Measurements from ENCODE around the gene RAB11FIP3. TPM values are rescaled to one million over a fixed set of nuclear protein-coding genes. Genes with fewer than 3 reads are reported as not detected.

The RAB11FIP3 gene
- total and polyA plus RNA-seq, 10 of the 15 experiments (the other 5 are each of a cell fraction or from before 2014, with no cell fraction given) = 1.2 to 27.3 (median 7.7) TPM

- TF ChIP-seq CUX1 (IDR thresholded peaks at IDR 0.05; ENCODE audit: insufficient replicate concordance, low read depth, low read length) (no peak), POLR2AphosphoS2 (IDR thresholded peaks at IDR 0.05; ENCODE audit: low read depth, low read length) (no peak), FOS (IDR thresholded peaks at IDR 0.05; ENCODE audit: borderline replicate concordance, extremely low read depth, insufficient read length) (no peak), NFIC (IDR thresholded peaks at IDR 0.05; ENCODE audit: low read depth, low read length) (no peak), EP300 (IDR thresholded peaks at IDR 0.05; ENCODE audit: borderline replicate concordance in 1 of 2, control insufficient read depth in 1 of 2, low read depth in 2 of 2, low read length in 2 of 2) (no peak), NRF1 (conservative IDR thresholded peaks at IDR 0.05; ENCODE audit: low read depth, low read length) (no peak), IRF3 (IDR thresholded peaks at IDR 0.05) (no peak), EGR1 (IDR thresholded peaks at IDR 0.05; ENCODE audit: borderline replicate concordance in 1 of 2, low read depth in 2 of 2, low read length in 2 of 2) (peak in 1 of 2 experiments; percentile 47; a peak in 1 of 3 replicates), MLLT1 (IDR thresholded peaks at IDR 0.05) (no peak), BACH1 (IDR thresholded peaks at IDR 0.05; ENCODE audit: borderline replicate concordance) (peak; percentile 72), RELA (IDR thresholded peaks at IDR 0.05; ENCODE audit: borderline replicate concordance, partially characterized antibody) (no peak), IRF4 (IDR thresholded peaks at IDR 0.05; ENCODE audit: low read depth, low read length) (no peak)
- TF ChIP-seq, protein P1, sequence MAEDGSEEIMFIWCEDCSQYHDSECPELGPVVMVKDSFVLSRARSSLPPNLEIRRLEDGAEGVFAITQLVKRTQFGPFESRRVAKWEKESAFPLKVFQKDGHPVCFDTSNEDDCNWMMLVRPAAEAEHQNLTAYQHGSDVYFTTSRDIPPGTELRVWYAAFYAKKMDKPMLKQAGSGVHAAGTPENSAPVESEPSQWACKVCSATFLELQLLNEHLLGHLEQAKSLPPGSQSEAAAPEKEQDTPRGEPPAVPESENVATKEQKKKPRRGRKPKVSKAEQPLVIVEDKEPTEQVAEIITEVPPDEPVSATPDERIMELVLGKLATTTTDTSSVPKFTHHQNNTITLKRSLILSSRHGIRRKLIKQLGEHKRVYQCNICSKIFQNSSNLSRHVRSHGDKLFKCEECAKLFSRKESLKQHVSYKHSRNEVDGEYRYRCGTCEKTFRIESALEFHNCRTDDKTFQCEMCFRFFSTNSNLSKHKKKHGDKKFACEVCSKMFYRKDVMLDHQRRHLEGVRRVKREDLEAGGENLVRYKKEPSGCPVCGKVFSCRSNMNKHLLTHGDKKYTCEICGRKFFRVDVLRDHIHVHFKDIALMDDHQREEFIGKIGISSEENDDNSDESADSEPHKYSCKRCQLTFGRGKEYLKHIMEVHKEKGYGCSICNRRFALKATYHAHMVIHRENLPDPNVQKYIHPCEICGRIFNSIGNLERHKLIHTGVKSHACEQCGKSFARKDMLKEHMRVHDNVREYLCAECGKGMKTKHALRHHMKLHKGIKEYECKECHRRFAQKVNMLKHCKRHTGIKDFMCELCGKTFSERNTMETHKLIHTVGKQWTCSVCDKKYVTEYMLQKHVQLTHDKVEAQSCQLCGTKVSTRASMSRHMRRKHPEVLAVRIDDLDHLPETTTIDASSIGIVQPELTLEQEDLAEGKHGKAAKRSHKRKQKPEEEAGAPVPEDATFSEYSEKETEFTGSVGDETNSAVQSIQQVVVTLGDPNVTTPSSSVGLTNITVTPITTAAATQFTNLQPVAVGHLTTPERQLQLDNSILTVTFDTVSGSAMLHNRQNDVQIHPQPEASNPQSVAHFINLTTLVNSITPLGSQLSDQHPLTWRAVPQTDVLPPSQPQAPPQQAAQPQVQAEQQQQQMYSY (CRISPR knock-in tag; IDR thresholded peaks at IDR 0.05) = no peak
These were observed 28.3 kb upstream of the RAB11FIP3 start, which contains the start of gene NME4 (continued) for GRCh38 chr16:397135-397661.
